GM10248 (cell line): ENCODE results near the gene CAMK2G.
A peak's percentile ranks its signal among the peaks of the same experiment; 100 is the strongest.

Experiments
- CTCF ChIA-PET: fragments of 300-600 bp; sonication (Branson Sonifier 250); formaldehyde crosslinking; extraction: SDS; loops from one replicate; lab custom pipeline; 2021; ENCODE audit warnings: antibody characterized with exemption; lab: Yijun Ruan, JAX
- POLR2A ChIA-PET: fragments of 350-650 bp; sonication (Branson Sonifier 250); formaldehyde crosslinking; extraction: SDS; loops from one replicate; lab custom pipeline; 2020; ENCODE audit warnings: antibody characterized with exemption; lab: Yijun Ruan, JAX
- DNase-seq: peaks from one replicate; pipeline ENCODE4 v3.0.0; 2012; ENCODE audit errors: extremely low spot score
- TF ChIP-seq, protein P1 (sequence below): IDR thresholded peaks from 2 replicates; pipeline ENCODE4 v1.5.1; 2012; ENCODE audit warnings: mild to moderate bottlenecking, low read depth; ENCODE audit errors: extremely low read depth, missing control alignments, control extremely low read depth

CAMK2G gene

DNA sequence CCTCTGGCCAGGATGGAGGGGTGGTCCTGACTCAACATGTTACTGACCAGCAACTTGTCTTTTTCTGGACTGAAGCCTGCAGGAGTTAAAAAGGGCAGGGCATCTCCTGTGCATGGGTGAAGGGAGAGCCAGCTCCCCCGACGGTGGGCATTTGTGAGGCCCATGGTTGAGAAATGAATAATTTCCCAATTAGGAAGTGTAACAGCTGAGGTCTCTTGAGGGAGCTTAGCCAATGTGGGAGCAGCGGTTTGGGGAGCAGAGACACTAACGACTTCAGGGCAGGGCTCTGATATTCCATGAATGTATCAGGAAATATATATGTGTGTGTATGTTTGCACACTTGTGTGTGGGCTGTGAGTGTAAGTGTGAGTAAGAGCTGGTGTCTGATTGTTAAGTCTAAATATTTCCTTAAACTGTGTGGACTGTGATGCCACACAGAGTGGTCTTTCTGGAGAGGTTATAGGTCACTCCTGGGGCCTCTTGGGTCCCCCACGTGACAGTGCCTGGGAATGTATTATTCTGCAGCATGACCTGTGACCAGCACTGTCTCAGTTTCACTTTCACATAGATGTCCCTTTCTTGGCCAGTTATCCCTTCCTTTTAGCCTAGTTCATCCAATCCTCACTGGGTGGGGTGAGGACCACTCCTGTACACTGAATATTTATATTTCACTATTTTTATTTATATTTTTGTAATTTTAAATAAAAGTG lies 42.6 kb upstream of the CAMK2G start:
- ChIA-PET POLR2A (no interaction called here), CTCF (interaction anchor here (1.8 to 3.3 kb wide), 6 partner anchors 11 to 40 kb away, joined by 6 to 15 read pairs (median 8); no protein-coding TSS in a partner anchor)
- no peak for DNase-seq
- TF ChIP-seq, protein P1, sequence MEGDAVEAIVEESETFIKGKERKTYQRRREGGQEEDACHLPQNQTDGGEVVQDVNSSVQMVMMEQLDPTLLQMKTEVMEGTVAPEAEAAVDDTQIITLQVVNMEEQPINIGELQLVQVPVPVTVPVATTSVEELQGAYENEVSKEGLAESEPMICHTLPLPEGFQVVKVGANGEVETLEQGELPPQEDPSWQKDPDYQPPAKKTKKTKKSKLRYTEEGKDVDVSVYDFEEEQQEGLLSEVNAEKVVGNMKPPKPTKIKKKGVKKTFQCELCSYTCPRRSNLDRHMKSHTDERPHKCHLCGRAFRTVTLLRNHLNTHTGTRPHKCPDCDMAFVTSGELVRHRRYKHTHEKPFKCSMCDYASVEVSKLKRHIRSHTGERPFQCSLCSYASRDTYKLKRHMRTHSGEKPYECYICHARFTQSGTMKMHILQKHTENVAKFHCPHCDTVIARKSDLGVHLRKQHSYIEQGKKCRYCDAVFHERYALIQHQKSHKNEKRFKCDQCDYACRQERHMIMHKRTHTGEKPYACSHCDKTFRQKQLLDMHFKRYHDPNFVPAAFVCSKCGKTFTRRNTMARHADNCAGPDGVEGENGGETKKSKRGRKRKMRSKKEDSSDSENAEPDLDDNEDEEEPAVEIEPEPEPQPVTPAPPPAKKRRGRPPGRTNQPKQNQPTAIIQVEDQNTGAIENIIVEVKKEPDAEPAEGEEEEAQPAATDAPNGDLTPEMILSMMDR = no peak

DNA sequence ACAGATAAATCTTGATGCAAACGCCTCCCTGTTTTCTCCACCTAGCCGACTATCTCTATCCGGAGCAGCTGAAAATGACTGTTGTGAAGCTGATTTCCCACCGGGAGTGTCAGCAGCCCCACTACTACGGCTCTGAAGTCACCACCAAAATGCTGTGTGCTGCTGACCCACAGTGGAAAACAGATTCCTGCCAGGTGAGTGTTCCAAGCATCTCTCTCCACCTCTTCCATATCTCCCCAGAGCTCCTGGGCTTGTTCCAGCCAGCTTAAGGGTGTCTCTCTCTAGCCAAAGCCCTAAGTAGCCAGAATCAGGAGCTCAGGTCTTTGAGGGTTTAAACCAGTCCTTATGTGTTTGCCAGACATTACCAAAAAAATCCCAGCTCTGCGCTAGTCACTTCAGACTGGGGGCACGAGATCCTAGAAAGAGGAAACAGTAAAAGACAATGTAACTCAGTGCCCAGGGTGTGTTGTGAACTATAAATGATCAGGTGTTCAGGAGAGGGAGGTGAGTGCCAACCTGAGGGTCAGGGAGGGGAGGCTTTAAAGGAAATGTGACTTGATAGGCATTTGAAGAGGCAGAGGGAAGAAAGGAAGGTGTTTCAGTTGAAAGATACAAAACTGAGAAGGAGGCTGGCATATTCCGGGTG lies 41.0 kb upstream of the CAMK2G start:
- ChIA-PET CTCF (interaction anchor here (0.8 to 2.5 kb wide), 5 partner anchors 11 to 38 kb away, joined by 3 to 9 read pairs (median 6); no protein-coding TSS in a partner anchor), POLR2A (no interaction called here)

DNA sequence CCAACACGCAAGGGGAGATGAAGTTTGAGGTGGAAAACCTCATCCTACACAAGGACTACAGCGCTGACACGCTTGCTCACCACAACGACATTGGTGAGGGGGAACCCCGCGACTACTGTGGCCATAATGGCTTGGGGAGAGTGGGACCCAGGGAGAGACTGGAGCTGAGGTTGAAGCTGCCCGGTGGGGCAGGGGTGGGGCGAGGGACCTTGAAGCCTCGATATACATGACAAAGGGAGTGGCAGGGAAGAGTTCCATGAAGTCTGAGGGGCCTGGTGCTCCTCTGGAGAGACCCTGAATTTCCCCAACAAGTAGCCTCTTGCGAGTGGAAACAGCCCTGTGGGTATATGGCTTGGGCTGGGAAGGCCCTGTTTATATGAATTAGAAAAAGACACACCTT lies 39.7 kb upstream of the CAMK2G start:
- POLR2A ChIA-PET = no interaction called here
- CTCF ChIA-PET = interaction anchor here (0.8 to 2.5 kb wide), 5 partner anchors 12 to 64 kb away, joined by 3 to 9 read pairs (median 3); no protein-coding TSS in a partner anchor
- TF ChIP-seq, protein P1 = no peak
- DNase-seq = no peak

More for the DNA sequence above, 41.0 kb upstream of the CAMK2G start:
- DNase-seq = no peak
- TF ChIP-seq, protein P1 = no peak

DNA sequence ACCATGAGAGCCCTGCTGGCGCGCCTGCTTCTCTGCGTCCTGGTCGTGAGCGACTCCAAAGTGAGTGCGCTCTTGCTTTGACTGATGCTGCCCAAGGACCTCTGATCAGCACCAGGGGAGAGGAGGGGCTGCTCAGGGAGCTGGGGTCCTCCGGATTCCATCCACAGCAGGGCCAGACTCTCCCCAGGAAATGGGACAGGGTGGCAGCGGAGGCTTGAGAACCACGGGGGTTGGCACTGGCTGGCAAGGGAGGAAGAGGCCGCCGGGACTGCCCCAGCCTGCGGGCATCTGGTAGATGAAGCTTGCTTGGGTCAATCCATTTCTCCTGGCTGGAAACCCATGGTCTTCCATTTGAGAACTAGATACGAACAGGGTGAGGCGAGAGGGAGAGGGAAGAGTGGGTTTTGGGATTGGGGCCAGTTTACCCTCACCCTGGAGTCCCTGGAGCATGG lies 37.2 kb upstream of the CAMK2G start:
- ChIA-PET POLR2A (no interaction called here), CTCF (interaction anchor here (1.0 to 3.6 kb wide), 5 partner anchors 9 to 32 kb away, joined by 3 to 31 read pairs (median 7); no protein-coding TSS in a partner anchor)
- TF ChIP-seq, protein P1 = no peak
- no peak for DNase-seq

DNA sequence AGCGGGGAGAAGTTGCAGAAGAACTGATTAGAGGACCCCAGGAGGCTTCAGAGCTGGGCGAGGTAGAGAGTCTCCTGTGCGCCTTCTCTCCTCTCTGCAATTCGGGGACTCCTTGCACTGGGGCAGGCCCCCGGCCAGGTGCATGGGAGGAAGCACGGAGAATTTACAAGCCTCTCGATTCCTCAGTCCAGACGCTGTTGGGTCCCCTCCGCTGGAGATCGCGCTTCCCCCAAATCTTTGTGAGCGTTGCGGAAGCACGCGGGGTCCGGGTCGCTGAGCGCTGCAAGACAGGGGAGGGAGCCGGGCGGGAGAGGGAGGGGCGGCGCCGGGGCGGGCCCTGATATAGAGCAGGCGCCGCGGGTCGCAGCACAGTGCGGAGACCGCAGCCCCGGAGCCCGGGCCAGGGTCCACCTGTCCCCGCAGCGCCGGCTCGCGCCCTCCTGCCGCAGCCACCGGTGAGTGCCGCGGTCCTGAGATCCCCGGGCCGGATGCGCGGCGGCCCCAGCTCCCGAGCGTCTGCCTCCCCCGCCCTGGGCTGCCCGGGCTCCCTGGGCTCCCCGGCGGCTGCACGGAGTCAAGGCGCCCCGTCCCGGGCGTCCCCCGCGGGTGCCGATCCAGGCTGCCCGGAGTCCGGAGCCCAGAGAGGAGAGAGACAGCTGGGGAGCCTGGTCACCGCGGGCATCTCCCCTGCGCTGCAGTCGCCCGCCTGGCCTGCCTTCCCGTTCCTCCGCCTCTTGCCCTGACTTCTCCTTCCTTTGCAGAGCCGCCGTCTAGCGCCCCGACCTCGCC lies 36.6 kb upstream of the CAMK2G start, which contains the start of gene PLAU:
Gene PLAU (plus strand): TSS at position 369 of the 789 bp plus-strand sequence. CDS start 424 bp downstream, outside the sequence.
- POLR2A ChIA-PET = no interaction called here
- CTCF ChIA-PET = interaction anchor here (1.0 to 3.6 kb wide), 5 partner anchors 17 to 46 kb away, joined by 3 to 31 read pairs (median 7); no protein-coding TSS in a partner anchor
- TF ChIP-seq, protein P1 = no peak
- peak; percentile 60 for DNase-seq

DNA sequence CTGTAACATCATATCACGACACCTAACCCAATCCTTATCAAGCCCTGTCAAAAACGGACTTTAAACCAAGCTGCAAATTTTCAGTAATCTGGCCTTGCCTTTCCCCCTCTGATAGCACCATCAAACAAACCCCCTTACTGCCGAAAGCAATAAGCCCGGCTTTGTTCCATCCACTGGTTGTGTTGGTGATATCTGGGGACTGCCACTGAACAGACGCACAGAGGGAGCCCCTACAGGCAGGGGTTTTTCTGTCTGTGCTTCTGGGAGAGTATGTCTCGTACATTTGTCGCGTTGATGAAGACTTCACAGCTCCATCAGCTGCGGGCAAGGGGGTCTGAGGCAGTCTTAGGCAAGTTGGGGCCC lies 36.0 kb upstream of the CAMK2G start:
- DNase-seq = peak; percentile 43
- ChIA-PET CTCF (interaction anchor here (1.5 to 3.6 kb wide), 4 partner anchors 22 to 45 kb away, joined by 4 to 31 read pairs (median 12); no protein-coding TSS in a partner anchor), POLR2A (no interaction called here)
- TF ChIP-seq, protein P1 = peak; percentile 7
